Stimulated activated CD4-positive, alpha-beta T cell treated with anti-CD3 and anti-CD28 coated beads, Interleukin-1b, Interleukin-23, amount 100 ng/mL, for 24 hours (primary cell): ENCODE data around the gene BCDIN3D.
"Not testable (repeated sequence)": the region's sequence is repeated elsewhere in the genome, so short reads cannot be mapped to it uniquely, and the experiment has no call there.

Experiments
- DNase-seq, 4 experiments: peaks; one replicate each; pipeline ENCODE4 v3.0.0-alpha.2; 2020; ENCODE audit warnings: low read depth in 4 of 4, low spot score in 1 of 4

BCDIN3D gene

DNA sequence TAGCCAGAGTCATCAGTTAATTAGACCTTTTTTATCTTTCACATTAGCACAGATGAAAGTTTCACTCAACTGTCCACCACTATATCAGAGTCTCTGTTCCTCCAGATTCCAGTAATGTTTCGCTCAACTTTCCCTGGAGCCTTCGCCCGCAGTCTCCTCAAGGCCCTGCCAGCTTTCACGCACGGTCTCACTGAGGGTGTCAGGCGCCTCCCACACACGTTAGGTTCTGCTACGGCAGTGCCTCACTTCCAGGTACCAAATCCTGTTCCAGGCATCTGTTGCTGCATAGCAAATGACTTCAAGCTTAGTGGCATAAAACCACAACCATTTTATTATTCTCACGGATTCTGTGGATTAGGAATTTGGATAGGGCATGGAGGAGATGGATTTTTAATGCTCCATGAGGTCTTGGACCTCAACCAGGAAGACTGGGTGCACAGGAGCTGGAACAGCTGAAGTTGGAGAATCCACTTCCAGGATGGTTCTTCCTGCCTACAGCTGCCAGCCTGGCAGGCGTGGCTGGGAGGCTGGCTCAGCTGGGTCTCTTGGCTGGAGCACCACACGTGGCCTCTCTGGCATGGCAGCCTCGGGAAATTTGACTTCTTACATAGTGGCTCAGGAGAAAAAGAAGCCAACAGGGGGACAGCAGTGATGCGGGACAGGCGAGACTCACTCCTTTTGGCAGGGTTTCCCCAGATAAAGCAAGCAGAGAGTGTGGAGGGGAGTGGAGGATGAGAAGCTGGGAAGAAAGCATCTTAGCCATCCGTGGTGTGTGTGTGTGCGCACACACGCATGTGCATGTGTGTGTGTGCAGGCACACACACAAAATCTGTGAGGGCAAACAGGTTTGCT is 21.3 kb upstream of the BCDIN3D start:
- no peak for DNase-seq

DNA sequence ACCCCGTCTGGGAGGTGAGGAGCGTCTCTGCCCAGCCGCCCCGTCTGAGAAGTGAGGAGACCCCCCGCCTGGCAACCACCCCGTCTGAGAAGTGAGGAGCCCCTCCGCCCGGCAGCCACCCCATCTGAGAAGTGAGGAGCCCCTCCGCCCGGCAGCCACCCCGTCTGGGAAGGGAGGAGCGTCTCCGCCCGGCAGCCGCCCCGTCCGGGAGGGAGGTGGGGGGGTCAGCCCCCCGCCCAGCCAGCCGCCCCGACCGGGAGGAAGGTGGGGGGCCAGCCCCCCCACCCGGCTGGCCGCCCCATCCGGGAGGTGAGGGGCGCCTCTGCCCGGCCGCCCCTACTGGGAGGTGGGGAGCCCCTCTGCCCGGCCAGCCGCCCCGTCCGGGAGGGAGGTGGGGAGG is 18.0 kb upstream of the BCDIN3D start:
- DNase-seq = not testable (repeated sequence)

DNA sequence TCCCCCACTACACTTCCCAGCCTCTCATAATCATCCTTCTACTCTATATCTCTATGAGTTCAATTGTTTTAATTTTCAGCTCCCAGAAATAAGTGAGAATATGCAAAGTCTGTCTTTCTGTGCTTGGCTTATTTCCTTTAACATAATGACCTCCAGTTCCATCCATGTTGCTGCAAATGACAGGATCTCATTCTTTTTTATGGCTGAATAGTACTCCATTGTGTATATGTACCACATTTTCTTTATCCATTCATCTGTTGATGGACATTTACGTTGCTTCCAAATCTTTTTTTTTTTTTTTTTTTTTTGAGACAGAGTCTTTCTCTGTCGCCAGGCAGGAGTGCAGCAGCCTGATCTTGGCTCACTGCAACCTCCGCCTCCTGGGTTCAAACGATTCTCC is 13.0 kb upstream of the BCDIN3D start:
- DNase-seq = not testable (repeated sequence)

DNA sequence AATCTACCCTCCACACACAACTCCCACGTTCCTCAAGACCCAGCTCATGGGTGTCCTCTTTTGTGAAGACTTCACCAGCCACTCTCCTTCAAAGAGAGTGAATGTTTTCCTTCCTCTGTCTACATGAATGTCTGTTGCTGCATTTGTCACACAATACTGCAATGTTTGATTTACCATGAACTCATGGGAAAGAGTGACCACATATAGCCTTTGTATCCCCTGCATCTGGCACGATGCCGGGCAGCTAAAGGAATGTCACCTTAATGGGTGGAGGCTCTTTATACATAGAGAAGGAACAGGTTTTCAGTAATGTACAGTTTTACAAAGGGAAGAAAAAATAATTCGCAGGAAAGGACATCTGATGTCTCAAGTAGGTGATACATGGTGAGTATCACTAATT is 12.1 kb upstream of the BCDIN3D start:
- no peak for DNase-seq

DNA sequence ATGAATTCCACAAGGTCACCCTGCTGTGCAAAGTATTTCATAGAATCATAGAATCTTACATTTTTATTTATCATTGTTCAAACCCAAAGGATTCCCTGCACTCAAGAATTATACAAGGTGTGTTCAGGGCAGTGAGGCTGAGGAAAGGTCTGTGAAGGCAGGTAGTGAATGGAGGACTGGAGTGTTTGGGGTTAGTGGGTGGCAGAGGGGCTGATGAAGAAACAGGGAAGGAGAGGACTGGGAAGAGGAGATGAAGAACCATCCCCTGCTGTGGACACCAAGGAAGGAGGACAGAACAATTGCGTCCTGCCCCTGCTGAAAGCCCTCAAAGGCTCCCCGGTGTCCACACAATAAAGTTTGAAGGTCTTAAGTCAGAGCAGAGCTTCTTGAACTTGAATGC is 10.8 kb upstream of the BCDIN3D start:
- DNase-seq = no peak

DNA sequence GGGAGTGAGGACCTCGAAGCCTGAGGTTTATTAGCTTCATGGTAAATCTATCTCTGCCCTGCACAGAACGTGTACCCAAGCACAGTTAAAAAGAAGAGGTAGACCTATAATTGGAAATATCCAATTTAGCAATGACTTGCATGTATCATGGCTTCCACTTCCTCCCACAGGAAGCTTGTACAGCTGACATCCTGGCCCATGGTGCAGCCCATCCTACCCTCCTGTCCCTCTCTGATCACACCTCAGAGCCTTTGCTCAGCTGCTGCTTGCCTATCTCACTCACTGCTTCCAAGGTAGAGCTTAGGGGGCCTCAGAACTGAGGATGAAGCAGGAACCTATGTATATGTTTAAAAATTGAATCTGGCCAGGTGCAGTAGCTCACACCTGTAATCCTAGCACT is 4.3 kb upstream of the BCDIN3D start:
- DNase-seq = no peak

DNA sequence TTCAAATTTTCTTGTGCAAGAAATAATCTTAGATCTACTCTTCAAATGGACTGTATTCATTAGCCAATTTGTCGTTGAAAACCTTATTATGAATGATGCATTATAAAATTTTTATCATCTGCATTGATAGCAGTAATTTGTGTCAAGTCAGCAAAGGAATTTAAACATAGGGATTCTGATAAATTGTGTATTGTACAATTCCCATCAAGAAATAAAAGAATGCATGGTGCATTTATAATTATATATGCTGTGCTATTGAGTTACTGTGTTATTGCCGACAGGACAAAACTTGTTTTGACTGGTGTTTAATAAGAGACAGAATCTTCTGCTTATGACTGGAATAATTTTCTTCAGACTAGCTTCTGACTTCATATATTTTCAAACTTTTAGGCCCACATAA is 3.1 kb upstream of the BCDIN3D start:
- DNase-seq = no peak

DNA sequence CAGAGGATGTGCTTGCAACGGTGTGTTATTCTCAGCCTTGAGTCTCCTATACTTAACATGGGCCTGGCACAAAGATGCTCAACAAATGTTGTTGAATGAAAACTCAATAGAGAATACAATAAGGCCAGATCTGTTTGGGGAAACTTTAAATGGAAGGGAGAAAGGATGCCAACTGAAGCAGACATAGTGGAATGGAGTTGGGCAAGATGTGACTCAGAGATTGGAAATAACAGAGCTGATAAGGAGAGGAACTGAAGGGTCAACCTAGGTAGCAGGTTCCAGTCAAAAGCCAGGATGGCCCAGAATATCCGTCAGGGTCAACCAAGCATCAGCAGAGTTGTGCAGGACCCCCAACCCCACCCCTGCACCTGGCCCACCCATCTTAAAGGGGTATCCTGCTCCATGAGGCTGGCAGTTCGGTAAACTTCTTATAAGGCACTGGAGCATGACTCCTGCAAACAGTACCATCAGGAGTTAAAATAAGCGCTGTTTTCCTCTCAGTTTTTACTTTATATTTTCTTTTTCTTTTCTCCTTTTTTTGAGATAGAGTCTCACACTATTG is 1.1 kb upstream of the BCDIN3D start:
- no peak for DNase-seq

DNA sequence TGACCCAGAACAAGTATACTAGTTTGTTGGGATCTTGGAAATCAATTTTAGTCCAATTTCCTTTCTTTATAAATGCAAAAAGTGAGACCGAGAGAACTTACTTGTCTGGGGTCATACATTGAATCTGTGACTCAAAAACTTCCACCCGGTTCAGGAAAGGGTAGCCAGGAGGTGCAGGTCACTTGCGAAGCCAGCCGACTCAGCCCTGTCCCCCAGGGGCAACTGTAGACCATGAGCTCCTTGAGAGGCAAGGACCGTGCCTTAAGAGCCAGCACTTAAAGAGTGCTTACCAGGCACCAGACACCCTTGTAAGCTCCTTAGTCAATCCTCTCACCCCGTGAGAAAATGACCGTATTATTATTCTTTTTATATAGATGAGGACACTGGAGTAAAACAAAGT is 505 bp upstream of the BCDIN3D start:
- DNase-seq = no peak

DNA sequence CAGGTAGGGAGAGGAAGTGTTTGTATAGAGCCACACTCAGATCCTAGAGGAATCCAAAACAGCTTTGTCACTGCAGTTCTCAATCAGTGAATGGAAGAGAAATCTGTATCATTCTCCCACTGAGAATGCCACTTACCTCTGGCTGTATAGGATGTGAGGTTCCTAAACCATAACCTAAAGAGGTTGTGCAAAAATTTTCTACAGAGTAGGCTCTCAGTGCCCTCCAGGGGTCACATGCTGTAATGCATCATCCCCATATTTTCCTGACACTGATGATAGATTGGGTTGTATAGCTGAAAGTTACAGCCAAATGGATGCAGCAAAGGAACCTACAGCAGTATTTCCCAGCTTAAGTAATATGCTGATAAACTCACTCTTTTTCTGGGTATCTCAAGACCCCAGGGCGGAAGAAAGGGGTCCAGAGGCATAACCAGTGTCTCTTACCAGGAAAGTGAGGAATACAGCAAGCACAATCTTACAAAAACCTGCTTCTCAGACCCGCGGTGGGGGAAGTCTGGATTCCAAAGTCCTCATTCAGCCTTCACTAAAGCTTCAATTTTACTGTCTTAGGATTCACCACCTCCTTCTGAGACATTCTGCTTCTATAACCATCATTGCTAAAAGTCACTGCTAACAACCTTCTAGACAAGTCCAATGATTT is 3.8 kb downstream of the BCDIN3D start:
- DNase-seq = peak in 1 of 4 experiments; percentile 8

DNA sequence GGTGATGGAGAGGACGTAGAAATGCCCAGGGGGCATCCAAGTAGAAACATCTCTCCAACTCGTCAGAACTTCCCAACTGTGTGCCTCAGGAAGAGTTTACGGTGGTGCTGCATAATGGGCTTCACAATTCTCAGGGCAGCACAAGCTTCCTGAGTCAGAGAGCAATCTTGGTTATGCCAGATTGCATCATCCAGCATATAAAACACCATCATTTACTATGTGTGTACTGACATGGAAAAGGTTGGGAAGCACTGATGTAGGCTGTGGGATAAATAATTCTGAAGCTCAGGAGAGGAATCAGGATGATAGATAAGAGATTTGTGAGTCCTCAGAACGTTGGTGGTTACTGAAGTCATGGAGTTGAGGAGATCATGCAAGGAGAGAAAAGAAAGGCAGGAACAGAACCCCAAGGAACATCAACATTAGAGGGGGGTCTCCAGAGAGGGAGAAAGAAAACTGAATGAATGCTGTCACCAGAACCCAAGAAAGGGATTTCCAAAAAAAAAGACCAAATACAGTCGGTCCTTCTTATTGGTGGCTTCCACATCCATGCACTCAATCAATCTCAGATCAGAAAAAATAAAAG is 10.0 kb downstream of the BCDIN3D start:
- no peak for DNase-seq

DNA sequence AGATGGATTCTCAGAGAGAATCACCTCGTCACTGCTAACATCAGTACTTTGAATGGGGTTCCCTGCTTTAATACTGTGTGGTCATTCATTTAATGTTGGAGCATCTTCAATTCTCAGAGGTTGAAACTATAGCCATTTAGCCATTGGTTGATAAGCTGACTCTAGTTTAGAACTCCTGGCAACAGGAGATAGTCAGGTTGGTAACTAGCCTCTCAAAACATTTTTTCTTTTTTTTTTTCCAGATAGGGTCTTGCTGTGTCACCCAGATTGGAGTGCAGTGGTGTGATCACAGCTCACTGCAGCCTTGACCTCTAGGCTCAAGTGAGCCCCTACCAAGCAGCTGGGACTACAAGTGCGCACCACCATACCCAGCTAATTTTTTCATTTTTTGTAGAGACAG is 11.2 kb downstream of the BCDIN3D start:
- no peak for DNase-seq

DNA sequence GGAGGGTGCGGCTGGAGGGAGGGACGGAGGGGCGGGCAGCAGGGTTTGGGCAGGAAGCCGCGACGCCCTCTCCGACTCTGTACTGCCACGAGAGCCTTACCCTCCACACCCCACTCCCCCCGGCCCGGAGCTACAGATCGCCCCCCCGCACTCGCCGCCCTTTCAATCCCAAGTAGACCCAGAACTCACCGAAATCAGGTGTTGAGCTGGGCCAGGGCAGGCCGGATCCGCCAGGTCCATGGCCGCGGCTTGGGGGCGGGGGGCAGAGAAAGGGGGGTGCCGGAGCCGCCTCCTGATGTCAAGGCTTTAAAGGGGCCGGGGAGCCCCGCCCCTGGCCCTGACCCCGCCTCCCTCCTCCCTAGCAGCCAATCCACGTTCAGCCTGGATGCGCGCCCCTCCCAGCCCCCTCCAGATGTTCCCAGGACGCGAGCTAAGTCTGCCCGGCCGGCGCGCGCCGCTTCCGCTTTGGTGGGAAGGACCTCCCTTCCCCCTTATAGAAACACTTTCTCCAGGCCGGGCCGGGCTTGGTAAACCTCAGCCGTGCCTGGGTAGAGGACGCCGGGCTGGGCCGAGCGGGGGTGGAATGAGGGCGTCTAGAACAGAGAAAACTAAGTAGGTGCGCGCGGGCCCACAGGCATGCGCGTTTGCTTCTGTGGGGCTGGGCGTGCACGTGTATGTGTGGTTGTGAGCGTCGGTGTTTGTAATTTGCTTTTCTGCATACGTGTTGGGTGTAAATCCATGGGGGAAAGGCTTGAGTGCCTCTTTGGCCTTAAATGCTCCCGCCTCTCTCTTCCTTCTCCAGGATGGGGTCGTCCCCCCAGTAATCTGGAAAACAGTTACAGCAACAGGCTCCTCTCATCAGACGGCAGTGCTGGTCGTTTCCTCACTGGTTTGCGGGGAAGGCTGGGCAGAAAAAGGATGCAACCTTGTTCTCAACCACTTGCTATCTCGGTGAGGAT is 14.5 kb downstream of the BCDIN3D start, which contains the start of gene NCKAP5L:
TSS of gene NCKAP5L (minus strand) at position 281 of the 959 bp plus-strand sequence. CDS start 24,369 bp downstream, outside the sequence.
- DNase-seq = peak; percentile 80 to 93 (median 91)

DNA sequence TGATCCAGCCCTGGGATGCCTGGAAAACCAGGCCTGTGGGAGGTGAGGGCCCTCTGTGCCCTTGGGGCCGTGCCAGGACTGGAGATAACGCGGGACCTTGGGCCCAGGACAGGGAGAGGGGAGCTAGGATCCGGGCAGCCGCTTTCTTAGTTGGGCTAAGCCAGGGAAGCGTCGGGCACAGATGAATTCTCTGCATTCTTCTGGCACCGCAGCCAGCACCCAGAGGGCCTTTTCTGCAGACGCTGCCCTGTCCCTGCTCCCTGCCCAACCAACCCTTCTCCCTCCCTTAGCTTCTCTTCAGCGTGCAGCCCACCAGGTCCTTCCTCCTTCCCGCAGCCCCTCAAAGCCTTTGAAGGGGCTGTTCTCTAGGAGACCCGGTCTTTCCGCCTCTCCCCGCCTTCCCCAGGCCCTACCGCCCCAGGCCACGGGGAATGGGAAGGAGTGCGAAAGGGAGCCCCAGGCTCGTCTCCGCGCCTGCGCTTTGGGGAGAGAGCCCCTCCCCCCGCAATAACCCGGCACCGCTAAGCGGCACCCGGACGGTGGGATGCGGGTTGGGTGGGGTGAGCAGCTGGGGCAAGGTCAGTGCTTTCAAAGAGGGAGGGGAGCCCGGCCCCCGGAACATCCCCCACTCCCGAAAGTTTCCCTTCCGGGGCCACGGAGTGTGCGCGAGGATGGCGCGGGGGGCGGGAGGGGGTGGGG is 15.4 kb downstream of the BCDIN3D start:
- peak in 3 of 4 experiments; percentile 9 to 32 (median 24) for DNase-seq

DNA sequence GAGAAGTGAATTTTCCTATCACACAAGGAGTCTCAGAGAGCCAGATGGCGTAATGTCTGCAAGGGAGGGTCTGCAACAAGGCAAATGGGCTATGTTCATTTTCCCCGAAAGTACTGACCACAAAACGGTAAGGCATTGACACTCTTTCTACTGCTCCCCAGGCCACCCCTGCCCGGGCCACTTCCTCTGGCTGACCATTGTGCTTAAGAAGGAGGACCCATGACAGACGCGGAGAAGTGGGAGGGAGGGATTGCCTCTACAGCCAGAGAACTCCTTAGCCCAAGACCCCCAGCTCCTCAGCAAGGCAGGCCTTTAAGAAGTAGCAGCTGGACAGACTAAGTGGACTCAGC is 15.9 kb downstream of the BCDIN3D start:
- no peak for DNase-seq

DNA sequence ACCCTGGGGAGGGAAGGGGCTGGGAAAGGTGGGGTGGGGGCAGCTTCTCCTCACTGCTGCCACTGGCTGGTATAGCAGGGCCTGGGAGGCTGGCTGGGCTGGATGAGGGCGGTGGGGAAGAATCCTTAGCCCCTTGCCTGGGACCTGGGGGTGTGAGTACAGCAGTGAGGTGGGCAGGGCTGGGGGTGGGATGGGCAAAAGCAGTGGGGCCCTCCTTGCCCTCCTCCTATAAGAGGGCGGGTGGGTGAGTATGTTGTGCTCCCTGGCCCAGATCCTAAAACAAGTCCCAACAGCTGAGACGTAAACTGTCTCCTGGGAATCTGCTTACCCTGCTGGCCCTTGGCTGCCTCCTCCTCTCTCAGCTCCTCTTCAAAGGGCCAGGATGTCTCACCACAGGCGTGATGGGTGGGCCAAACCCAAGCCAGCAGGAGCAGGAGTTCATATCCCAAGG is 16.9 kb downstream of the BCDIN3D start:
- no peak for DNase-seq

DNA sequence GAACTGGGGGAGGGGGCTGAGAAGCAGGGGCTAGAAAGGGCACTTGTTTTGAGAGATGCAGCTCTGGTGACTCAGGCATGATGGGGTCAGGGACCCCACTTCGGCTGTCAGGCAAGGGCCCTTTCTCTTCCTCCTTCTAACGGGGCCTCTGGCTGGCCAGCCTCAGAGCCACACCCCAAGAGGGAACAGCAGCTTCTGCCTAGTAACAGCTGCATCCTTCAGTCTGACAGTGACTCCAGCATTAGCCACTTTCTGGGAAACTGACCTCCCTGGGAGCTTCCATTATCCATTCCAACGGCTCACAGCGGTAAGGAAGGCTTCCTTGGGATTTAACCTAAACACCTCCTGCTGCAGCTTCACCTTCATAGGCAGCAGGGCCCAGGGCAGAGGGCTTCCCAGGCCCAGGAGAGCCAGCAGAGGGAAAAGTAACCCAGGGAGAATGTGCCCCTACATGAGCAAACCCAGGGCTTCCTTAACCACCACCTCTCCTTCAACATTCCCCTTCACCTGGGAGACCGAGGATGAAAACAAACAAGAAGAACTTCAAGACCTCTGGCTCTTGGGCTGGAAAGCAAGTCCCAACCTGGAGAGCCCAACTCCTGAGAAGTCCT is 17.4 kb downstream of the BCDIN3D start:
- no peak for DNase-seq

DNA sequence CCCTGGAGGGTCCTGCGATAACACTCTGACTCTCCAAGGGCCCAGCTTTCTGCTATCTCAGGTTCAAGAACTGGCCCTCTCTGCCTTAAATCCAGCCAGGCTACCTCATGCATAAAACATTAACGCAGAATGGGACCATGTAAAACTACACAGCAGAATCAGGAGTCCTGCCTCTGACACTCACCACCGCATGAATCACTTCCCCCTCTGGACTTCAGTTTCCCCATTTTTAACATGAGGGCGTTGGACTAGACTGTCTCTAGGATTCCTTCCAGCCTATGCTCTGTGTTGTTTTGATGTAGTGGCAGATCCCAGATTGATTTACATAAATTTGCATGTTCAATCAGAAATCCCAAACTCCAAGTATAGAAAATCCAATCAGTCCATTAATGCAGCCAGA is 18.0 kb downstream of the BCDIN3D start:
- DNase-seq = no peak

DNA sequence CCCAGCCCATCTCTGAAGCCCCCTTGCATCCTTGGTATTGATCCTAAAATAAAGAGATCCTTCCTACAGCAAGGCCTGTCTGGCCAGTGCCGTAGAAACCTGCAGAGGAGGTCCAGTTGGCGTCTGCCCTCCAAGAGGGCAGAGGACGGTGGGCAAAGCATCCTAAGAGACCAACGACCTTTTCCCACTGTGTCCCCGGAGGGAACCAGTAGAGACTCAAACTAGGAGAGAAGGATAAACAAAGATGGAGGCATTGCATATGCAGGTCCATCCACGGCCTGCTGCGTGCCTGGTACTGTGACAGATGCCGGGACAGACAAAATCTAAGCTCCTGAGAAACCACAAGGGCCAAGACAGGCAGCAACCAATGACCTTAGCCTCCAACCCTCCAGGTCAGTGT is 18.5 kb downstream of the BCDIN3D start:
- no peak for DNase-seq

DNA sequence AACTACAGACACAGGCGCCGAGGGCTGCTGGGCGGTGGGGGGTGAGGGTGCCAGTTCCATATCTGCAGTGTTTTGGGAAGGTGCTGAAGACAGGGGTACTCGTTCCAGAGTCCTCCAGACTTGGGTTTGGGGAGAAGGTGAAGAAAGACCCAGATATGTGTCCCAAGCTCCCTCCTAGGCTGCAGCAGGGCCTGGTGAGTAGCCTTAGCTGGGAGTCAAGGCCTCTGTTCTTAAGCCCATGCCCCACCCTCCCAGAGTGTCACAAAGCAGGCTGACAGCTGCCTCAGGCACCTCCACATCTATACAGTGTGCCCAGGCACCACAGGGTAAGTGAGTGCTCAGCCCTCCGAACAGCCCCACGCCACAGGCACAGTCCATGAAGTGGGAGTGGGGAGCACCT is 19.0 kb downstream of the BCDIN3D start:
- DNase-seq = no peak
